ENCODE data around the gene ABO. TPM values are rescaled to one million over a fixed set of nuclear protein-coding genes. Genes with fewer than 3 reads are reported as not detected.
"Not testable (repeated sequence)": the region's sequence is repeated elsewhere in the genome, so short reads cannot be mapped to it uniquely, and the experiment has no call there.

Gene ABO
- total RNA-seq, 1 experiment from 2014 or later, result not detected

- no peak for DNase-seq (ENCODE audit: low read depth)
Measured at GRCh38 chr9:133290751-133291302, 15.8 kb upstream of the ABO start.

- DNase-seq (ENCODE audit: low read depth), result no peak
Measured at GRCh38 chr9:133286523-133286922, 11.5 kb upstream of the ABO start.

GRCh38 chr9:133285252-133285775 lies 10.3 kb upstream of the ABO start:
- DNase-seq (ENCODE audit: low read depth), result no peak

DNA sequence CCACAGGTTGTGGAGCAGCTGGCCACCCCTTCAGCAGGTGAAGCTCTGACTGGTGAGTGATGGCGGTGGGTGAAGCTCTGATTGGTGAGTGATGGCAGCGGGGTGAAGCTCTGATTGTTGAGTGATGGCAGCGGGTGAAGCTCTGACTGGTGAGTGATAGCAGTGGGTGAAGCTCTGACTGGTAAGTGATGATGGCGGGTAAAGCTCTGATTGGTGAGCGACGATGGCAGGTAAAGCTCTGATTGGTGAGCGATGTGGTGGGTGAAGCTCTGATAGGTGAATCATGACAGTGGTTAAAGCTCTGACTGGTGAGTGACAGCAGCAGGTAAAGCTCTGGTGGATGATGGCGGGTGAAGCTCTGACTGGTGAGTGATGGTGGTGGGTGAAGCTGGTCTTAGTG lies 9.4 kb upstream of the ABO start:
- DNase-seq (ENCODE audit: low read depth), result no peak

DNA sequence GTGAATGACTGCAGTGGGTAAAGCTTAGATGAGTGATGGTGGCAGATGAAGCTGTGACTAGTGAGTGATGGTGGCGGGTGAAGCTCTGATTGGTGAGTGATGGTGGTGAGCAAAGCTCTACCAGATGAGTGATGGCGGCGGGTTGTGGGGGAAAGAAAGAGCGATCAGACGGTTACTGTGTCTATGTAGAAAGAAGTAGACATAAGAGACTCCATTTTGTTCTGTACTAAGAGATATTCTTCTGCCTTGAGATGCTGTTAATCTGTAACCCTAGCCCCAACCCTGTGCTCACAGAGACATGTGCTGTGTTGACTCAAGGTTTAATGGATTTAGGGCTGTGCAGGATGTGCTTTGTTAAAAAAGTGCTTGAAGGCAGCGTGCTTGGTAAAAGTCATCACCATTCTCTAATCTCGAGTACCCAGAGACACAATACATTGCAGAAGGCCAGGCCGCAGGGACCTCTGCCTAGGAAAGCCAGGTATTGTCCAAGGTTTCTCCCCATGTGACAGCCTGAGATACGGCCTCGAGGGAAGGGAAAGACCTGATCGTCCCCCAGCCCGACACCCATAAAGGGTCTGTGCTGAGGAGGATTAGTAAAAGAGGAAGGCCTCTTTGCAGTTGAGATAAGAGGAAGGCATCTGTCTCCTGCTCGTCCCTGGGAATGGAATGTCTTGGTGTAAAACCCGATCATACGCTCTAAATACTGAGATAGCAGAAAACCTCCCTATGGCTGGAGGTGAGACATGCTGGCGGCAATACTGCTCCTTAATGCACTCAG lies 8.4 kb upstream of the ABO start:
- DNase-seq (ENCODE audit: low read depth), result not testable (repeated sequence)

DNA sequence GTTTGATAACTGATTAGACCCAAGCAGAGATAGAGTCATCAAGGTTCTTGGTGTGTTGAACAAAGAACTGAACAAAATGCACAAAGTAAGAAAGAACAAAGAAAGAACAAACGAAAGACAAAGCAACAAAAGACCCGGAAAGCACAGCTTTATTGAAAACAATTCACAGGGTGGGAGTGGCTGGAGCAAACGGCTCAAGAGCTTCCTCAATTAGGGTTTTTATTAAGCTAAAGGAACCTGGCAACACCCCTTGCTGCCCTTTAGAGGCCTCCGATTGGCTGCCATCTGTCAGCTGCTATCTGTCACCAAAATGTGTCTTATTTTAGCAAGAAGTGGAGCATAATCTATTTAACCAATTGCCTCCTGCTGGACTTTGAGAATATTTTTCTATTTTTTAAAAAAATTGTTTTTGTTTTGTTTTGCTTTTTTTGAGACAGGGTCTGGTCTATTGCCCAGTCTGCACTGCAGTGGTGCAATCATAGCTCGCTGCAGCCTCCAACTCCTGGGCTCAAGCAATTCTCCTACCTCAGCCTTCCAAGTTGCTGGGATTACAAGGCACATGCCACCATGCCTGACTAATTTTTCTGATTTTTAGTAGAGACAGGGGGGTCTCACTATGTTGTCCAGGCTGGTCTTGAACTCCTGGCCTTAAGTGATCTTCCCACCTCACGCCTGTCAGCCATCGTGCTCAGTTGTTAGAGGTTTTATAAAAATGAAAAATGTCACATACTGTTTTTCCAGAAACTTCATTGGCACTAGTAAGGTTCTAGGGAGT lies 7.7 kb upstream of the ABO start:
- no peak for DNase-seq (ENCODE audit: low read depth)

DNA sequence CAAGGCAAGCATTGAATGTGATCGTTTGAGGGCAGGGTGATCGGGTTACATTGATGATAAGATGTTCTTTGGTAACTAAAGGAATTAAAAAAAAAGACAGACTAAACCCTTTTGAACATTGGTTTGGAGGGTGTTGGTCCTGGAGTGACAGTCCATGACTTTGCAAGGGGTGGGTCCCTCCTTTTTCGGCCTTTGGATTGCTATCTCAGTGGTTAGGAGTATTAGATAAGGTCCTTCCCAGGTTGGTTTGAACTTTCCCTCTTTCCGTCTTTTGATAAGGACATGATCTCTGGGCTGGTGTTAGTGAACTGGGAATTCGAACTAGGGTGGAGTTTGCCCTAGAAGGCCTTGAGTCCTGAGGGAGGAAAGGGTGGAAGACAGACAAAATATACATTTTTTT lies 5.4 kb upstream of the ABO start:
- DNase-seq (ENCODE audit: low read depth), result no peak

GRCh38 chr9:133278161-133279114 lies 3.4 kb upstream of the ABO start:
- DNase-seq (ENCODE audit: low read depth), result no peak

DNA sequence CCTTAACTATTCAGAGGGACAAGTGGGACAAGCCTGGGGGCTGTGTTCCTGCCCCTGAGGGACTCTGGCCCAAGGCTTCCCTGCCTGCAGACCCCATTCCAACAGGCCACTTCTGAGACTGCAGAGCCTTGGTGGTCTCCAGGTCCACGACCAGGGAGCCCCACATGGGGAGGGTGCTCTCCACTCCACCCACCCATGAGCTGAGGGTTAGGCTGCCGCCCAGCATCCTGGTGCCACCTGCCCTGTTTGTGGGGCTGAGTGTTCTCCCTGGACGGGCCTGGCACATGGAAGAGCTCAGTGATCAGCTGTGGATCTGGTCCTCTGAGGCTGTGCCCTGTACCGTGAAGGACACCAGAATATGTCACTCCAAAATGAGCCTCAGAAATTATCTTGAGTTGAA lies 2.5 kb upstream of the ABO start:
- no peak for DNase-seq (ENCODE audit: low read depth)

DNA sequence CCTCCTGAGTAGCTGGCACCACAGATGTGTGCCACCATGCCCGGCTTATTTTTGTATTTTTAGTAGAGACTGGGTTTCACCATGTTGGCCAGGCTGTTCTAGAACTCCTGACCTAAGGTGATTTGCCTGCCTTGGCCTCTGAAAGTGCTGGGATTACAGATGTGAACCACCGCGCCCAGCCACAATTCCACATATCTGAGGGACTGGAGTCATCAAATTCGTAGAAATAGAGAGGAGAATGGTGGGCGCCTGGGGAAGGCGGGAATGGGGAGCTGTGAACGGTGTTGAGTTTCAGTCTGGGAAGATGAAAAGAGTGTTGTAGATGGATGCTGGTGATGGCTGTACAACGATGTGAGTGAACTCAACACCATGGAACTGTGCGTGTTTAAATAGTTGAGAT lies 1.9 kb upstream of the ABO start:
- no peak for DNase-seq (ENCODE audit: low read depth)

- no peak for DNase-seq (ENCODE audit: low read depth)
Measured at GRCh38 chr9:133276001-133276884, 1.2 kb upstream of the ABO start.

GRCh38 chr9:133274236-133275104 lies 531 bp downstream of the ABO start:
- DNase-seq (ENCODE audit: low read depth), result no peak

- DNase-seq (ENCODE audit: low read depth), result no peak
Measured at GRCh38 chr9:133273819-133274218, 1.2 kb downstream of the ABO start.

DNA sequence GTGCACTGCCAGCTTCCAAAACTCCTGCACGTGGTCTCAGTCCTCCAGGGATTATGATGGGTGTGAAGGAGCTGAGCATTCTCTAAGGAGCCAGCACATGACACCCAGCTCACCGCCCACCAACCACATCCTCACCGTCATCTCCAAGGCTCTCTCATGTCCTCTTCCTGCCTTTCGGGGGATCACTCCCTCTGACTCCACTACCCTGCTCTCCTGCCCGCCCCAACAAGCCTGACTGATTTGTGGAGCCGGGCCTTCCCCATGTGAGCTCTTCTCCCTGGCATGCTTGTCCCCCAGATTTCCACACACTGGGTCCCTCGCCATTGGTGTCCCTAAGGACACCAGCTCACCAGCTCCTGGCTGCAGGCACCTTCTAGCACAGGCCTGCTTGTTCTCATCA lies 1.9 kb downstream of the ABO start:
- no peak for DNase-seq (ENCODE audit: low read depth)

GRCh38 chr9:133269537-133270362 lies 5.3 kb downstream of the ABO start:
- DNase-seq (ENCODE audit: low read depth), result peak; percentile 70

DNA sequence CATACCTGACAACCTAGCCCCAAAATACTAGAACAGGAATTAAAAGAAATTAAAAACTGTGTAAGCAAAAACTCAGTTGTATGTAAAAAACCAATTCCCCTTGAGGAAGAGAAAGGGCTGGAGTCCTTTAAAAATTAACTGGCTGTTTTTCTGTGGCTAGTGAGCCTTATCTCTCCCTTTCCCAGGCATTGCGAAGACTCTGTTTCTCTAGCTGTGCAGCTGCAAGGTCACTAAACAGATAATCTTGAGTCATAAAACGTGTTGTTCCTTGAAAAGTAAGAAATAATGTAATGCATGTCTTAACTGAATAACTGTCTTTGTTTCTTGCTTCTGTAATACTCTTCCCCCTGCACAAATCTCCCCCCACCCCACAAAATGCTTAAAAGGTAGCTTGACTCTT lies 5.9 kb downstream of the ABO start:
- not testable (repeated sequence) for DNase-seq (ENCODE audit: low read depth)

DNA sequence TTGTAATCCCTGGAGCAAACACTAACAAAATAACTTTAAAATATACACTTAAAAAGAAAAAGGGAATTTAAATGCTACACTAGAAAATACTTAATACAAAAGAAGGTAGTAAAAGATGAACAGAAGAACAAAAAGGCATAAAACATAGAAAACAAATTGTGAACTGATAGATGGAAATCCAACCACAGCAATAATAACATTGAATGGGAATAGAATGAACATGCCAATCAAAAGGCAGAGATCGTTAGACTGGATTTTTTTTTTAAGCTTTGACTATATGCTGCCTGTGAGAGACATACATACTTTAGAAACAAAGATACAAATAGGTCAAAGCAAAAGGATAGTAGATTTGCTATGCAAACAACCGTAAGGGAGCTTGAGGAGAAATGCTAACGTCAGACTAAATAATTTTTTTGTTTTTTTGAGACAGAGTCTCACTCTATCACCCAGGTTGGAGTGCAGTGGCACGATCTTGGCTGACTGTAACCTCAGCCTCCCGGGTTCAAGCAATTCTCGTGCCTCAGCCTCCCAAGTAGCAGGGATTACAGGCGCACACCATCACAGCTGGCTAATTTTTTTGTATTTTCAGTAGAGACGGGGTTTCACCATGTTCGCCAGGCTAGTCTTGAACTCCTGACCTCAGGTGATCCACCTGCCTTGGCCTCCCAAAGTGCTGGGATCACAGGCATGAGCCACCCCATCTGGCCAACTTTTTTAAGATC lies 6.5 kb downstream of the ABO start:
- no peak for DNase-seq (ENCODE audit: low read depth)

DNA sequence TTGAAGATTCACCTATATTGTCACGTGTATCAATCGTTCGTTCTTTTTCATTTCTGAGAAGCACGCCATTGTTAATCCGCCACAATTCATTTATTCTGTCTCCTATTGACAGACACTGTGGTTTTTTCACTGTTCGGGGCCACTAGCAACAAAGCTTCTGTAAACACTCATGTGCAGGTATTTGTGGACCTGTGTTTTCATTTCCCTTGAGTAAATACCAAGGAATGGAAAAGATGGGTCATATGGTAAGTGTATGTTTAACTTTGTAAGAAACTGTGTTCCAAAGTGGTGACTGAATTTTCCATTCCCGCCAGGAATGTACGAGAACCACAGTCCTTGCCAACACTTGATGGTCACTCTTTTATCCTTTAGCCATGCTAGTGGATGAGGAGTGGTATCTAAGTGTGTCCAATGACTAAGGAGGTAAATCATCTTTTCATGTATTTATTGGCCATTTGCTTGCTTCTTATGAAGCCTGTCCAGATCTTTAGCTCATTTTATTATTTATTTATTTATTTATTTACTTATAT lies 10.7 kb downstream of the ABO start:
- no peak for DNase-seq (ENCODE audit: low read depth)

Measured in Daoy (cell line).